ENCODE measurements around the gene OMA1.
A peak's percentile ranks its signal among the peaks of the same experiment; 100 is the strongest.
"Not testable (repeated sequence)": the region's sequence is repeated elsewhere in the genome, so short reads cannot be mapped to it uniquely, and the experiment has no call there.

The OMA1 gene

DNA sequence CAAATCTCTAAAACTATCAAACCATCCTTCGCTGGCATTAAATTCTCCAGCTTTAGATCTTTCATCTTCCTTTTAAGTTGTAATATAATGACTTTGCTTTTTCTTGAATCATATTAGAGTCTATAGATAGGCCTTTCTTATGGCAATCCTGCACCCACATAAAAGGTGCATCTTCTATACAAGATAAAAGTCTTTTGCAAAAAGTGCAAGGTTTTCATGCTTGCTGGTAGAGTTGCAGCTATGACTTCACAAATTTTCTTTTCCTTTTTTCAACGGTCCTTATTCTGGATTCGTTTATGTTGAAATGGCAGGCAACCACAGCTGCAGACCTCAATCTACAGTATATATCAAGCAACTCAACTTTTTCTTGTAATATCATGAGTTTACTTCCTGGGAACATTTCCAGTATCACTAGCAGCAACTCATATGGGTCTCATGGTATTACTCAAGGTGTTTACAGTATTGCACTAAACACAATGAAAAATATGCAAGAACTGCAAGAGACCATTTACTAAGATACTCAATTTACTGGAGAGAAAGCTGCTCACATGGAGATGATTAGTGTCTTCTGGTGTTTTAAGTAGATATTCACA is 22.1 kb downstream of the OMA1 start:
- DNase-seq: no peak

DNA sequence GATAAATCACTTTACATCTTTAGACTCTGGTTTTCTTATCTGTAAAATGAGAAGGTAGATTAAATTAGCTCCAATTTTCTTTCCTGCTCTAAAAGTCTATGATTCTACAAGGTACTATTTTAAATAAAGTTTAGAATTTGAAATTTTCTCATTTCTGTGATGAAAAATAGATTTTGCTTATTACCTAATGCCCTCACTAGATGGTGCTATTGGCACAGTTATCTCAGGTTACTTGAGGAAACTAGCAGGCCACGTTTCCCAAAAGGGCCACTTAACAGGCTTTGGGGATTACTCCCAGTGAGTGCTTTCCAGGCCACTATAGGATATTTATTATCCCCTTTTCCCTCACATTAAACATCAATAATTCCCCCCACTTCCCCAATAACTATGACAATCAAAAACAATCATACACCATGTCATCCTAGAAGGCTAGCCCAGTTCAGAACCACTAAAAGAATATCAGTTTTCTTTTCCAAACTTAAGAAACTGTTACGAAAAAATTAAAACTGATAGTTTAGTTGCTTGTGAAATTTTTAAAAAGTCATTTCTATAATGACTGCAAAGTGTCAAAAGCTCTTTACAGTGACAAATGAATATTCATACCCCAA is 30.6 kb downstream of the OMA1 start:
- DNase-seq: peak; percentile 3

DNA sequence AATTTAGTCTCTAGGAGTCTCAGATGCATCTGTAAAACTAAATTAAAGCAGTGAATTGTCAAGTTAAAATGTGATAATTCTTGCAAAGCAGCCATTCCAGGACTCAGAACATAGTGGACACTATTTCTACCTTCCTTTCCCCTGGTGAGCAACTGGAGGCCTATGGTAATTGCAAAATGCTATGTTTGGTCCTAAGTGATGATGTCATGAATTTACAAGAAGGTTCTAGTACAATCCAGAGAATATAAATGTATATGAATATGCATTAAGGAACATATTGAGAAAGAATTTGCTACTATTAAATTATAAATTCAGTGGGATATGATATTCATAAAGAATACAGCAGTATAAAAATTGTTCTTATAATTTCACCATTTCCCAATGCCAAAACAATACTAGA is 32.6 kb downstream of the OMA1 start:
- DNase-seq: no peak

DNA sequence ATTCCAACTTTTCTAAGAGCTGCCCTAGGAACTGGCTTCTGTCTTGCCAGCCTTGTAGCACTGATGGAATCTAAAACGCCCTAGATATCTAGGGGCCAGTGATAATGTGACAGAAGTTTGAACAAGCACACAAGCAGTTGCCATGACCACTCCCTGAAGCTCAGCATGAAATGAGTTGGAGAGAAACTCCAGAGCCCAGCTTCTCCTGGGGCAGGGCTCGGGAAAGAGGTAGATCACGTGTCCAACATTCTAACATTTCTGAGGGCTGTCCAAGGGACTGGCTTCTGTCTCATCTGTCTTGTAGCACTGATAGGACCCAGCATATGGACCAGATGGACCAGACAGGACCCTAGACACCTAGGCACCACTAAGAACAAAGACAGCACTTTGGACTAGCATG is 37.9 kb downstream of the OMA1 start:
- DNase-seq: no peak

DNA sequence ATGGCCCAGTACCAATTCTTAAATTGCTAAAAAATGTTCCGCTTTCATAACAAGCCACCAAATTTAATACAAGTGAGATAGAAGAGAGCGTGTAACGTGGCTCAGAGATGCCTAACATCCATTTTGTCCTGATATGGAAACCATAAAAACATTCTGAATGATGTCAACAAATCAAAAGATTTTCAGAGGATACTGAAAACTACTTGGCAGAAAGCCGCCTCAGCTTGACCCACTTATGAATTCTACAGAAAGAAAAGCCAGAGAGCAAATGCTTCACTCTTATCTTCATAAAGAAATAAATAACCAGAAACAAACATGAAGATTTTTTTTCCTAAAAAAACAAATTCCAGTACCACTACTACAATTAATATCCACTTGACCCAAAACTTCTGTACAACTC is 41.2 kb downstream of the OMA1 start:
- DNase-seq: no peak

DNA sequence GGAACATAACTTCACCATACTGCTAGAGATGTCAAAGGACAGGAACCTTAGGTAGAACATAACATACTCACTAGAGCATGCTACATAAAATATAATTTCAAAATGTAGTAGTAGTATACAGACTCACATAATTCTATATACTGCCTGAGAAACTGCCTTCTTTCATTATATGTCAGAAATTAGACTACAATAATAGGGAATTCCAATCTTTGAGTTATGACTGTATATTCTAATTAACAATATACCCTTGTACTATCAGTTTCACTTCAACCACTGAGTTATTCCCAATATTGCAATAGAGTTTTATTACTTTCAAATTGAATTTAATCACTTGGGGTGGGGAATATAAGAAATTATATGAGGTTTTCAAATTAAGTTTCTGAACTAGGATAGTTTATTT is 44.0 kb downstream of the OMA1 start:
- DNase-seq: no peak

DNA sequence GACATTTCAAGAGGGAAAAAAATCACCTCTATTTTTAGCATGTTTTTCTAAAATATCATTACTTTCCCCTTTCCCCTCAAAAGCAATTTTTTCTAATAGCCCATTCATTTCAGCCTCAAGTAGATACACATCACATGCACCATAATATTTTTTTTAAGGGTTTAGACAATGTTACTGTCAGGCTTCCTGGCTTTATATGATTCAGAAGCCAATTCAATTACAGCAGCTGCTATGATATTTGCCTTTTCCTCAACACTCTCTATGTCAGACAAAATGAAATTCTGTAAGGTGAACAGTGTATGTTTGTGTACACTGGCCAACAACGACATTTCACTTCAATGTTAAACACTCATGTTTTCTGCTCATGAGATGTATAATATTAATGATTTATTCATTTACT is 46.5 kb downstream of the OMA1 start:
- DNase-seq: no peak

DNA sequence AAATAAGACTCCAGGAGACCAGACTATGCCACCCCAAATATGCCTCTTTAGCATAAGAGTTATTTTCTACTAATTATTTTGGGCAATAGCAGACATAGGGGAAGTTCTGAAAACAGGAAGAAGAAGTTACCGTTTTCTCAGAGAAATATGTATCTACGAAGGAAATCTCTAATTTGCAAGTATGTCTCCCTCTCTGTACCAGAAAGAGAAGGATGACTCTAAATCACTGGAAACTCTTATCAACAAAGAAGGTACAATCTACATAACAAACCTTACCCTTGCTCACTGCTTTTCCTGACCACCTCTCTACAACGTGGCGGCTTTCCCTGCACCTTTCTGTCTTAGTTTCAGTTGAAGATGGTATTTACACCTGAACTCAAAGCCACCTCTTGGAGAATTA is 49.0 kb downstream of the OMA1 start:
- DNase-seq: no peak

DNA sequence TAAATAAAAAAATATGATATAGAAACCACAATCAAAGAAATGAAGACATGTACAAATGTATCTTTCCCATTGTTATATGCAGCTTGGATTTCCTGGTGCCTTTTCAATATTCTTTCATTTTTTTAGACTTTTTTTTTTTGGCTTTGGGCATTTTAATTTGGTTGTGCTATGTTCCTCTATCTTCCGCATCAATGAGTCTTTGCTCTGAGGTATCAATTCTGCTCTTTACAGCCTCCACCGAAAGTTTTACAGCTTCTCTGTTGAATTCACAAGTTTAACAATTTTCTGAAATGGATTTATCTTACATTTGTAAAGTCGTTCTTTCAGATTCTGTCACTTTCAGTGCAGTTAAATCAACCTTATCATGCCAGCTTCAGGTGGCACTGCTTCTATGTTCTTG is 50.5 kb downstream of the OMA1 start:
- no peak for DNase-seq

DNA sequence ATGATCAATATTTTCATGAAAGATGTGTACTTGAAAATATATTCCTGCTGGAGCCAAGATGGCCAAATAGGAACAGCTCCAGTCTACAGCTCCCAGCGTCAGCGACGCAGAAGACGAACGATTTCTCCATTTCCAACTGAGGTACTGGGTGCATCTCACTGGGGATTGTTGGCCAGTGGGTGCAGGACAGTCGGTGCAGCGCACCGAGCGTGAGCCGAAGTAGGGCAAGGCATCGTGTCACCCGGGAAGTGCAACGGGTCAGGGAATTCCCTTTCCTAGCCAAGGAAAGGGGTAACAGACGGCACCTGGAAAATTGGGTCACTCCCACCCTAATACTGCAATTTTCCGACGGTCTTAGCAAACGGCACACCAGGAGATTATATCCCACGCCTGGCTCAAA is 57.6 kb downstream of the OMA1 start:
- not testable (repeated sequence) for DNase-seq

DNA sequence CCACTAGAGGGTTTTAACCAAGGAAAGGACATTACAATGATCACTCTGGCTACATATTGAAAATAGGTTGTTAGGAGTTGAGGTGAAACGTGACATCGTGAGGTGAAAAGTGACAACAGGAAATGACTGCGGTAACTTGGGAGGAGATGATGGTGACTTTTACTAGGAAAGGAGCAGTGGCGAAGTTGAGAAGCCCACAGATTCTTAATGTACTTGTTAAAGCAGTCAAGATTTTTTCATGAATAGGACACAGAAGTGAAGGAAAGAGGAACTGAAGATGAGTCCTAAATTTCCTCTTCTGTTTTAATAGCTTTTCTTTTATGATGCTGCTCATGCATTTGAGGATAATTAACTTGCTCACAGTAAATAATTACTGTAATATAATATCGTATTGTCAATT is 59.5 kb downstream of the OMA1 start:
- DNase-seq: no peak

DNA sequence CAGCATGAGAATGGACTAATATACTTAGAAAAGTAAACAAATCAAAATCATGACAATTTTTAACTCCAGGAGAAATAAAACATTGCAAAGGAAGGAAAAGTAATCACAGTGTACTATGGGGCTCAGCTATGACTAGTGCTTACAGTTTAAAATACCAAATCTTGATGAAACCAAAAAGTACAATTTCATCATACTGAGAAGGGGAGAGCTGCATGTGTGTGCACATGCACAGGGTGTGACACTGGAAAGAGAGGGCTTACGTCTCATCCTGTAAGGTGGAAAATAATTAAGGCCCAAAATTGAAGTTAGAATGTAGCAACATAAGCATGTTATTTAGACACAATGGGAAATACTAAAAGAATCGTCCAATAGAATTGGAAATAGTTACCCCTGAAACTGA is 64.6 kb downstream of the OMA1 start:
- no peak for DNase-seq

DNA sequence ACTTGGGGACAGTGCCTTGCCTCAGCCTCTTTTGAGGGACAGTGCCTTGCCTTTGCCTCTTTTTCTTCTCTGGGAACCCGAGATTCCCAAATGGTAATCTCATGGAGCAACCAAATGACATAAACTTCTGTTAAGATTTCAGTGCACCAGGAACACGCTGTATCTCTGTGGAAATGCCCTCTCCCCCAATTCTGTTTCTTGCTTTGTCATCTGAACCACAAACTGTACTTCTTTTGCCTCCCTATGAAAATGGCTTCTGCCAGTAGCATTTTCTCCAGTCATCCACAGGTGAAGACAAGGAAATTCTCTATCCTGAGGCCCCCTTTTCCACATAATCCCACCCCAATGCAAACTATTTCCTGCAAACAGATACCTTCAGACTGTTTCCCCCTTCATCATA is 66.3 kb downstream of the OMA1 start:
- DNase-seq: no peak

DNA sequence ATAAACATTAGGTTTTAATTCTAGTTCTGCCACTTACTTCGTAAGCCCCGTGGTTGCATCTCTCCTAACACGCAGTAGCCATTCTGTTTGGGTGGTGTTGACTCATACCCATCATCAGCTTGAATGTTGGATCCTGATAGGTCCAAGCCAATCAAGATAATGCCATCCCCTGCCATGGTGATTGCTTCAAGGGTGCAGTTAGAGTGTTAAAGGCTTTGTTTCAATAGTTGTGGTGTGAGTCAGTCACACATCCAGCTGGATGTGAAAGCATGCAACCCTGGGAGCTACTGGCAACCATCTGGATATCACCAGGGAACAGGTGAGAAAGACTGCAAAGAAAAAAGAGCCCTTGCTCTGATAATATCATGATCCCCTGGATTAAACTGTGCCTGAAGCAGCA is 69.1 kb downstream of the OMA1 start:
- no peak for DNase-seq

DNA sequence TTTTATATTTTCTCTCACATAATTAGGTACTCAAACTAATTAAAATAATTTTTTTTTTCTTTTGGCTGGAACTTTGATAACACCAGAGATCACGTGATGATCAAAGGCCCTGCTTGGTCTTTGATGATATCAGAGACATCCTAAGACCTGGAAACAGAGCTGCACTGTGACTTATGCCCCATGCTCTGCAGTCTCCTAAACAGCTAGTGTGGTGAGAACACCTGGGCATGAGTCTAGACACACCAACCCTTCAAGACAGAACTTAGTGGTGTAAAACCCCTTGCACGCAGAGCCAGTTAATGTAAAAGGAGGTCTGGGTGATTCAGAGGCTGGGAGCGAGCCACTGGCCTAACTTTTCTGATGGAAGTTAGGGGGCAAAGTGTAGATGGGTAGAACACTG is 70.3 kb downstream of the OMA1 start:
- DNase-seq: no peak

DNA sequence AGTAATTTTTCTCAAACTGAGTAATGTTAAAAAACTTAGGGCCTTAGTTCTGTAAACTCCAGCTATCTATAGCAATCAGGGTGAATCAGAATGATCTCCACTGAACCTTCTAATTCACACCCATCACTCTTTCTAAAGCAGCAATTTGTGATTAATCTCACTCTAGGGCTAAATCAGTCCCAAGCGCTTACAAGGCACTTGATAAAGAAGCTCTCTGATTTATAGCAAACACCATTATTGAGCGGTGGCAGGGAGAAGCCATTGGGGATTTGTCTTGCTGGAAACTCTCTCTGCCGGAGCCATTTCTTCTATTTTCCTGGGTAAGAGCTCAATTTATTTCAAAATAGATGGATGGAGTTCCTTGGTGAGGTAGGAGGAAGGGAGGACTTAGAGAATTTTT is 77.0 kb downstream of the OMA1 start:
- DNase-seq: no peak

DNA sequence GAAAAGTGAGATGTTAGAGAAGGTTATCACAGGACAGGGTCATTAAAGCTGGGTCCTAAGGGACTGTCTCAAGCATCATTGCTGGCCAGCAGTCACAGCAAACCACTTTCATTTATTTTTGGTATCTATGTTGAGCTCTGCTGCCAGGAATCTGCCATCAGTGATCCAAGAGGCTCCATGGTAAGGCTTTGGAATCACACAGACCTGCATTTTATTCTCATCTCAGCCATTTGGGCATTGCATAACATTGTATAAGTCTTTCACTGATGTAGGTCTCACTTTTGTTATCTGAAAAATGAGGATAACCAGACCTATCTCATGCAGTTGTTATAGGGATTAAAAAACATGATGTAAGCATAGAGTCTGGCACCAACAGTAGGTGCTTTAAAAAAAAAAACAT is 77.5 kb downstream of the OMA1 start:
- no peak for DNase-seq

DNA sequence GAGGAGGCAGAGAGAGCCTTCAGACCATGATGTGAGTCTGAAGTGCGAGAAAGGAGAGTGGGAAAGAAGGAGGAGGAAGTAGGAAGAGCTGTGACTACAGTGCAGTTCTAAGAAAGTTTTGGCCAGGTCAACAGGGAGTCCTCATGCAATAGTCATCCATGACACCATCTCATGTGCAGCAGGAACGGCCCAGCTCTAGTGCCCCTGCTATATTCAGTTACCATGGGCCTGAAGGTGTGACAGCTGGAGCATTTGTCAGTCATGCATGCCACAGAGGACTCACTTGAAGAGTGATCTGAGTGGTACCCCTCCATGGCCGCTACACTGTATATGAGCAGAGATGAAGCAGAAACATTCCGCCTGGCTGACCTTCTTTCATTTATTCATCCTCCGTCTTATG is 77.9 kb downstream of the OMA1 start:
- DNase-seq: no peak

DNA sequence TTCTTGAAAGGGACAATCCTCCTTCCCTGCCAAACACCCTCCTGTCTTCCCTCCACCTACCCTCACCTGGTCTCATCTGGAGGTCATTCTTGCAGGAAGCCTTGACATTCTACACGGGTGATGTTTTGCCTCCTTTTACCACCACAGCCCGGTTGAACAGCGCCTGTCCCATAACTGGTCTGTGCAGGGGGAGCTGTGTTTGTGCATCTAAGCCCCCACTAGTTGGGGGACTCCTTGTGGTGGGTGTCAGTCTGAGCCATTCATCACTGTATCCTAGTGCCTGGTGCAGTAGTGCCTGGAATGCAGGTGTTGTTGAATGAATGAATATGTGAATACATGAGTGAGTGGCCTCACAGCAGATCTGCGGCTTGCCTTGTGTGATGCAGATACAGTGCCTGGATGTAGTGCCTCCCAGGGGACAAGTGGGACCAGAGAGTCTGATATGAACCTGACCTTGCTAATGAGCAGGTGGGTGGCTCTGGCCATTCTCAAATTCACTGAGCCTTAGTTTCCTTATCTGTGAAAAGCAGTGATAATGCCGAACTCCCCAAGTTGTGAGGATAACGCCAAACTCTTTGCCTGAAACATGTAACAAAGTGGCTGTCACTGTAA is 79.8 kb downstream of the OMA1 start:
- DNase-seq: no peak

DNA sequence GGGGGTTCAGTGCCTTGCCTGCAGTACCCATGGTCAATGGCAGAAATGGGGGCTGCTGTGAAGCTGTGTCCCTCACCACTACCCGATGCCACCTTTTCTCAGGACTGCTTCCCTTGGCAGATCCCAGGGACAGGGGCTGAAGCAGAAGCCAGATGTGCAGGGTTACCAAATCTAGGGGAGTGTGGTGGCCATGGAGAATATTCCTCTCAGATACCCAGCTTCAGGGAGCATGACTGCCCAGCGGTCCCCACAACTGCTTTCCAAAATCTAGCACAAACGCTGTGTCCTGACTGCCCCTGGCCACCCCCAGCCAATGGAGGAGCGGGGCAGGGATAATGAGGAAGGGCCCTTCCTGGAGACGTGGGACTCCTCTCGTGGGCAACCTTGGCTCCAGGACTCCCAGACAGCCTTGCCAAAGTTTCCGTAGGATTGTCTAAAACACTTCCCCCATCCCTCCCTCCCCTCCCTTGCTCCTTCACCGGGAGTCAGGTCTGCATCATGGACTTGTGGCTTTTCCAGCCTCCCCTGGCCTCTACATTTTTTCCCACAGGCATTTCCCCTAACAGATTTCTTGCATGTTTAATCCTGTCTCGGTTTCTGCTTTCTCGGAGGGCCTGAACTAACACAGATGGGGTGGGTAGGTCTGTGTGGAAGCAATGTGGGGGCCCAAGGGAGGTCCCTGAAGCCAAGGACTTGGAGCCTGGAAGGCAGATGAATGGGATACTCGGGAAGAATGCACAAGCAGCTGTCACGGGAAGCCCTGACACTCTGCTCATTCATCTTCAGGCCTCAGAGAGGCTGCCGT is 80.5 kb downstream of the OMA1 start:
- no peak for DNase-seq

DNA sequence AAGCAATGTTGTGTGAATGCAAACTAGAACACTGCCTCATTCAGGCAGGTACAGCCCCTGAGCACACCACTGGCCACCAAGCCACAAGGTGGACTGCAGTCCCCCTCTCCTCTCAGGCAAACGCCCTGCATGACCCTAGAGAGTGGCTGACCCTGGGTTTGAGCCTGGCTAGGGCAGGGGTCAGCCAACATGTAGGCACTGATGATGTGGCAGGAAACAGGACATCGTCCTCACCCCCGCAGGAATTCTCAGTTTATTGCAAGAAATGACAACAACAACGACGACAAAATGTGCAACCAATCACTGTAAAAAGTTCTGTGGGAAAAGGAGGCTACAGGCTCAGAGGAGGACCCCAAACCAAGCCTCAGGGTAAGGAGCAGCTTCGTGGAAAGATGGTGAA is 81.3 kb downstream of the OMA1 start:
- DNase-seq: no peak

DNA sequence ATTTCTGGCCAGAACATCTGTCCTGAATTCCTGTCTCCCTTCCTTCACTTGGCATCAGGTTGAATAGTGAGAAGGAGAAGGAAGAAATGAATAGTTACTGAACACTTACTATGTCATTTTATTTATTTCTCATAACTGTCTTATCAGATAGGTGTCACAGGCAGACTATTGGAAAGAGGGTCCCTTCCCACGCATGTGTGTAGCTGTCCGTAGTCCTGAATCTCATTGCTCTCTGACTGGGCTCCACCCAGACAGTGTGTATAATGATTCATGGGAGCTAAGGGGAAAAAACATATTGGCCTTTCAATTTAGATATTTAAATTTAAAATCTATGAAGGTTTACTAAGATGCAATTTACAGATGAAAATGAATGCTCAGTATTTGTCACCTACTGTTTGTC is 86.1 kb downstream of the OMA1 start:
- DNase-seq: no peak

DNA sequence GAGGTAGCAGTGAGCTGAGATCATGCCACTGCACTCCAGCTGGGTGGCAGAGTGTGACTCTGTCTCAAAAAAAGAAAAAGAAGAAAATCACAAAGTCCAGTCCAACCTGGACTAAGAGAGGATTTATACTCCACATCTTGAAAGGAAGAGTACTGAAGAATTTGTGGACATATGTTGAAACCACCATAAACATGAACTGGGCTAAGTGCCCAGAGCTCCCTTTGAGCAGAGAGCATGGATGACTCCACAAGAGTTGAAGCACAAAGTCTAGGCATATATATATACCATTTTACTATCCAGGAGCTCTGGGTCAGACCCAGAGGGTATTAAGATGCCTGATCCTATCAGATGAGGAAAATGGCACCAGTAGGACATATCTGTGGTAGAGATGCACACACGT is 86.6 kb downstream of the OMA1 start:
- no peak for DNase-seq

DNA sequence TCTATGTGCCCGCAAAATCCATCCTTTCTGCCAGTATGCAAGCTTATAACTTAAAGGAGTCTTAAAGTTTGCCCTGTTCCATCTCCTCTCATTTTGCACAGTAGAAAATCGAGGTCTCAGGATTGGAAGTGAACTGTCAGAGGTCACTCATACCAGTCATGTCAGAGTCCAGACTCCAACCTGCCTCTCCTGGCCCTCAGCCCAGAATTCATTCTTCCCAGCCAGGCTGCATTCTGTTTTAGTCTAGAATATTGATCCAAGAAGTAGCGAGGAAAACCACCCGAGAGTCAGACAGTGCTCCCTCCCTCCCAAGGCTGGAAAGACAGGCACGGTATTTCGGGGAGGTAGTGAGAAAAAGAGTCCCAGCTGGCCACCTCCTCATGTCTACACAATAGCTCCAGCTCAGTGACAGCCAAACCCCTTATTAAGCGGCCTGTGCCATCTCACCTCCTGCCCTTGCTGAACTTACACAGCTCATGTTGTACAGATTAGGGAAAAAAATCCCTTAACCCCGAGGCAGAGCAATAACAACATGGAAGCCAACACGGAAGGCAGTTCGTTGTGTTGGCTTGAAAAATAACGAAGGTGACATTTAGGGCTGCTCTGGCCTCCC is 89.4 kb downstream of the OMA1 start:
- DNase-seq: no peak
